ENCODE results near the gene DYRK1A.

The DYRK1A gene

DNA sequence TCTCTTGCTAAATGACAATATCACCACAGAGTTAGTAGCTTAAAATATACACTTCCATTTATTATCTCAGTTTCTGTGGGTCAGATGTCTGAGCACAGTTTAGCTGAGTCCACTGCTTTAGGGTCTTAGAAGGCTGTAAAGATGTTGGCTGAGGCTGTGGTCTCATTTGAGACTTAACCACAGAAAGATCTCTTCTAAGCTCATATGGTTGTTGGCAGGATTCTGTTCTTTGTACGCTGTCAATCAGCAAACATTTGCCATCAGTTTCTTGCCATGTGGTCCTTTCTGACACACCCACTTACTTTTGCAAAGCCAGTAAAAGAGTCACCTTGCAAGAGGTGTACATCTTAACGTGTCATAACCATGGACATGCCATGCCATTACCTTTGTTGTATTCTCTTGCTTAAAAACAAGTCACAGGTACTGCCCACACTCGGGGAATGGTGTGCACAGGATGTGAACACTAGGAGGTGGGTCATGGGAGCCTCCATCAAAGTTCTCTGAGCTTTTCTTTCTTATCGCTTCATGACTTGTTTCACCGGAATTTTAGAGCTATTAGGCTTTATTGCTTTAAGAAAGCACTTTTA lies 18.7 kb downstream of the DYRK1A start:
- DNase-seq (ENCODE audit: low spot score): no peak

DNA sequence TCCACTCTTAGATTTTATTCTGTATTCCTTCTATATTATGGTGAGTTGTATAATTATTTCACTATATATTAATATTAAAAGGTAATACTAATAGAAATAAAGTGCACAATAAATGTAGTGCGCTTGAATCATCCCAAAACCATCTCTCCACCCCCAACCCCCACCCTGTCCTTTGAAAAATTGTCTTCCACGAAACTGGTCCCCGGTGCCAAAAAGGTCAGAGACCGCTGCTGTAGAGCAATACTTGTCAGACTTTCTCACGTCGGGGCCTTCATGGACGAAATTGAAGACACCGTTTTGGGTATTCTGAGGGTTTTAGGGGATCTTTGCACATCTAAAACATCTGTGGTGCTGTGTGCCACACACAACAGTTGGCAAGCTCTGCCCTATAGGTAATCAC lies 19.6 kb downstream of the DYRK1A start:
- no peak for DNase-seq (ENCODE audit: low spot score)

DNA sequence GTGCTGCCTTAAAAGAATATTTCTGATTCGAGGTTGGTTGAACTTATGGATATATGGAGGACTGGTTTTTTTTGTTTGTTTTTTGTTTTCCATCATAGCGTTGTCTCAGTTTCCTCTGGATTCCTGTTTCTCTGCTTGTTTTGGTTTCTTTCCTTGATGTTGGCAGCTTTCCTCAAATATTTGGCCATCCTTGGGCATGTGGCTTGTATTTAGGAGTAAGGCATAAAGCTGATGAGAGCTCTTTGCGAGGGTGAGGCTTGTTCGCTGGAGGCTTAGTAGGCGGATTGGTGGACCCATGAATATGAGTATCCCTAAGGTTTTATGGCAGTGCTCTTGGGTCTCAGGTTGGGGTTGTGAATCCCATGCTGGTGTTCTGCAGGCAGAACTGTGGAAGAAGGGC lies 22.9 kb downstream of the DYRK1A start:
- no peak for DNase-seq (ENCODE audit: low spot score)

DNA sequence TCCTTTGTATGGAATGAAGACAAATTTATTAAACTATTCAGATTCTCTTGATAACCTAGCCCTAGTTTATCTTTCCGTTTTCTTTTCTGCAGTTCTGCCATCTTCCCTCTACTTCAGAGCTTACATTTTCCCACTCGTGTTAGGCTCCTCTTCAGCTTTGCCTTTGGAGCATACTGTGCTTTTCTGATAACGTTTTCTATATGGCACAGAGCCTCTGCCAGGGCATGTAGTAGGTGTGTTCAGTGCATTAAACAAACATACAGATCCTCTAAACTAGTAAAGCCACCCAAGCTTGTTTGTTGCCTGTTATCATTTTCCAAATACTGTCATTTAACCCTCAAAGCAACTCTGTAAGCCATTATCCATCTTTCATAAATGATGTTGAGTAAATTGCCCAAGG lies 25.1 kb downstream of the DYRK1A start:
- DNase-seq (ENCODE audit: low spot score): no peak

DNA sequence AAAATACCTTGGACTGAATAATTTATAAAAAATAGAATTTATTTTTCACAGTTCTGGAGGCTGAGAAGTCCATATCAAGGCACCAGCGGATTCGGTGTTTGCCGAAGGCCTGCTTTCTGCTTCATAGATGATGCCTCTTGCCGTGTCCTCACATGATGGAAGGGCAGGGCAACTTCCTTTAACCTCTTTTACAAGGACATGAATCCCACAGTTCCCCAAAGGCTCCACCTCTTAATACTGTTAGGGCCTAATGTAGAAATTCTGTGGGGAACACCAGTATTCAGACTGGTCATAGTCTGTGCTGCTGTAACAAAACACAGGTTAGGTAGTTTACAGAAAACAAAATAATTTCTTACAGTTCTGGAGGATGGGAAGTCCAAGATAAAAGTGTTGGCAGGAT lies 25.9 kb downstream of the DYRK1A start:
- no peak for DNase-seq (ENCODE audit: low spot score)

DNA sequence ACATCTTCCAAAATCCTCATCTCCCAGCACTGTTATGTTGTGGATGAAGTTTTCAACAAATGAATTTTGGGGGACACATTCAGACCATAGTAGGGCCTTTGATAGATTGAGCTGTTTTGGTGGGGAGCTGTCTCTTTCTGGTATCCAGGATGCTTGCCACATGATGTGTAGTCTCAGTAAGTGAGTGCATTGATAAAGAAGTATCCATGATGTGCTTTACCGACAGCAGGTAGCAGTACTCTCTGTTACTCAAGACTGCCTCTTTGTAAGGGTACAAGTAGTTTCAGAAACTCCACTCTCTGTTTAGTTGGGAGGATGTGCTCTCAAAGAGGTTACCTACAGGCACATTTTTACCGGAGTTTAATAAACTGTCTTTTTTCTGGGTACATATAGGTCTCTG lies 26.5 kb downstream of the DYRK1A start:
- DNase-seq (ENCODE audit: low spot score): no peak

DNA sequence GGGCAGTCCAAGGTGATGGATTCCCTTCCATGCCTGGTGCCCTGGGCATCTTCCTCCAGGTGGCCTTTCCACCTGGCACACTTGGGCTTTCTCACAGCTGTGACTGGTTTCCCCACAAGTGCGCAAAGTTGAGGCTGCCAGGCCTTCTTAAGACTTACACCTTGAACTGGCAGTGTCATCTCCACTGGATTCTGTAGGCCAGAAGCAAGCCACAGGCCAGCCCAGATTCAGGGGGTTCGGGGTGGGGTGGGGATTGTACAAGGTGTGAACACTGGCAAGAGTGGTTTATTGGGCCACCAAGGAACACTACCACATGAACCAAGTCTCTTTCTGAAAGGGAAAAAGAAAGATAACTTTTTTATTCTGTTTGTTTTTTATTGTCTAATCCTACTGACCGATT lies 27.2 kb downstream of the DYRK1A start:
- DNase-seq (ENCODE audit: low spot score): no peak

DNA sequence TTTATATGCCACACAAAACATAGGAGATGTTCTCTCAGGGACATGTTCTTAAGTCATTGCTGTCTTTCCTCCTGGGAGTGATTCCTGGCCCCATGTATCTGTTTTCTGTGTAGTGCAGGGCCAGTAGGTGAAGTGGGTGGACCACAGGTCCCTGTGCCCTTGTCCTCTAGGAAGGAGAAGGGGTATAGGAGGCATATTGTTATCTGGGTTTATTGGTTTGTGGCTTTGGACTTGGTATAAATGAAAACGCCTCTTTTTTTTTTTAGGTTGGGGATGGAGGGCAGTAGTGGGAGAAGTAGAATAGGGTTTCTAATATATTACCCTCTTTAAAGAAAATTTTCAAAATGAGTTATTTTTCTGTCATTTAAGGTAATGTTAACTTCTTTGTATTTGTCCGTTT lies 29.4 kb downstream of the DYRK1A start:
- no peak for DNase-seq (ENCODE audit: low spot score)

DNA sequence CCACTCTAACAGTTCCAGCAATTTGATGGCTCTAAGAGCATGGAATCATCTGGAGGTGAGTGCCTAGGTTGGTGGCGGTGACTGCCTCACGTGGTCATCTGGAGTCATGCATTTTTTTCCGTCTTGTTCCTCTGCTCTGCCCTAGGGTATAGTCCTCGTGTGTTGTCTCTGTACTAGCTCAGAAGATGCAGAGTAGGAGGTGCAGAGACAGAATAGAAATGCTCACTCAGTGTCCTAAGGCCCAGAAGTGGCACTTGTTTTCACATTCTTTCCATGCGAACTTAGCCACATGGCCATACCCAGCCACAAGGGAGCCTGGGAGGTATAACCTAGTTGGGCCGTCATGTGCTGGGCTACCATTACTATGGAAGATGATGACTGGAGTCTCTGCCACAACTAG lies 30.3 kb downstream of the DYRK1A start:
- no peak for DNase-seq (ENCODE audit: low spot score)

DNA sequence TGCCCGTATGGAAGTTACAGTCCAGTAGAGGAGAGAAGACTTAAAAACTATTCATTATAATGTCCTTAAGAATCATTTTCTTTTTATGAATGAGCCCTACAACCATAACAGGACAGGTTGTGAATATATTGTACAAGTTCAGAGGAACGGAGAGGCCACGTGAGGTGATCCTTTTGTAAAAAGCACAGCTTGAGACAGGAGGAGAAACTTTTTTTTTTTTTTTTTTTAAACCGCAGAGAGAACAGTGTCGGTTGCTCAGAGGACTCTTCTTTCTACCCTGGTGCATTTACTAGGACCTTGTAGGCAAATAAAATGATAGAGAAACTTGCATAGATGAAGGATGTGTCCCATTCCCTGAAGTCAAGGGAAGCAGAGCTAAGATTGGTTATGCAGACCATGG lies 32.1 kb downstream of the DYRK1A start:
- no peak for DNase-seq (ENCODE audit: low spot score)

DNA sequence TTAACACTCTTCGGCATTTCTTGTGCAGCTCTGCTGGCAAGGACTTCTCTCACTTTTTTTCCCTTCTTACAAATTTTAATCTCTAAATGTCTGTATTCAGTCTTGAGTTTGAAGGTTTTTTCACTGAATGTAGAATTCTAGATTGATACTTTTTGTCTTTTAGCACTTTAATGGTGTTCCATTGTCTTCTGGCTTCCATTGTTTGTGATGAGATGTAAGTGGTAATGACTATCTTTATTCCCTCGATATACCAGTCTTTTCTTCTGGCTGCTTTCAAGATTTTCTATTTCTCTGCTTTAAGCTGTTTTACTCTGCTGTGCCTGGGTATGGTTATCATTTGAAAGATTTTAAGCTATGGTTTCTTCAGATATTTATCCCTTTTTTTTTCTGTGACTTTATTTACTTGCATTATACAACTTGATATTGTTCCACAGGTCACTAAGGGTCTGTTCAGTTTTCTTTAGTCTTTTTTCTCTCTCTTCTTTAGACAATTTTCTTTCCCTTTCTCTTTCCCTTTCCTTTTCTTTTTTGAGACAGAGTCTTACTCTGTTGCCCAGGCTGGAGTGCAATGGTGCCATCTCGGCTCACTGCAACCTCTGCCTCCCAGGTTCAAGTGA lies 35.8 kb downstream of the DYRK1A start:
- no peak for DNase-seq (ENCODE audit: low spot score)

DNA sequence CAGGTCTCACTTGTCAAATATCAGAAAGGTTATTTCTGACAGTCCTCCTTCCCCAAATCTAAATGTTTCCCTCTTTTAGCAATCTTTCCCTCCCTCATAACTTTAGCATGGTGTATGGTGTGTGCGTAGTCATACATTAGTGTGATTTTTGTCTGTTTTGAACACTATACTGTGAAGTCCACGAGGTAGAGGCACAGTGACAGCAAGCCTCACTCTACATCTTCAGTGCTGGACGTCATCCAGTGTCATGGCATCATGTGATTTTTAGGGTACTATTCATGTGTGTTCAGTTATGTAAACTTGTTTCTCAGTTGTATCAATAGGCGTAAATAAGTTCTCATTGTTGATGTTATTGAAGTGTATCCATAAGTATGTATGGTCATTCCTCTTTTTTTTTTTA lies 39.1 kb downstream of the DYRK1A start:
- DNase-seq (ENCODE audit: low spot score): no peak

DNA sequence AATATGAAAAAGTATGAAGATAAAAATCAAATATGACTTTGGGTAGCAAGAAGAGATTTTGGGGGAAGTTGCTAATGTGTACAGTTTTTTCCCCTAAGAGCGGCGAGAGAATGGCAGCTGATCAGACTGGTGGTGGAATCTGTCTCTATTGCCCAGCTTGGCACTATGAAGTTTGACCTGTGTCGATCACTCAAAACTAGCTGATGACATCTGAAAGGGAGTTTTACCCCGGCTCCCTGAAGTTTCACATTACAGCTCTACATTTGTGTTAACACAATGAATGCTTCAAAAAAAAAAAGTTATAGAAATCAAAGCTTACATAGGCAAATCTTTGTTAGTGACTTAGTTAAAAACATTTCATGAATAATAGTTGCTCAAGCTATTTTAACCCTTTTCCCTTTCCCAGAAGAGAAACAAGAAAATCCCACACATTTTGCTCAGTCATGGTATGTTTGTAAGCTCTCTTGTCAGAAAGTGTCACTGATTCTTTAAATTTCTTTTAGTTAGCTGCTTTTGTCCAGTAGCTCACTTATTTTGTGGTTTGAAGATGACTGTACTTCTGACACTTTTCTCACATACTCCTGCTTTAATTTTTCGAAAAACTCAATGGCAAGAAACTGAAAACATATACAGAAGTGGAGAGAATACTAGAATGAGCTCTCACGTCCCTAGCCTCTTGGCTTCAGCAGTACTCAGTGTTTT lies 41.3 kb downstream of the DYRK1A start:
- DNase-seq (ENCODE audit: low spot score): no peak

DNA sequence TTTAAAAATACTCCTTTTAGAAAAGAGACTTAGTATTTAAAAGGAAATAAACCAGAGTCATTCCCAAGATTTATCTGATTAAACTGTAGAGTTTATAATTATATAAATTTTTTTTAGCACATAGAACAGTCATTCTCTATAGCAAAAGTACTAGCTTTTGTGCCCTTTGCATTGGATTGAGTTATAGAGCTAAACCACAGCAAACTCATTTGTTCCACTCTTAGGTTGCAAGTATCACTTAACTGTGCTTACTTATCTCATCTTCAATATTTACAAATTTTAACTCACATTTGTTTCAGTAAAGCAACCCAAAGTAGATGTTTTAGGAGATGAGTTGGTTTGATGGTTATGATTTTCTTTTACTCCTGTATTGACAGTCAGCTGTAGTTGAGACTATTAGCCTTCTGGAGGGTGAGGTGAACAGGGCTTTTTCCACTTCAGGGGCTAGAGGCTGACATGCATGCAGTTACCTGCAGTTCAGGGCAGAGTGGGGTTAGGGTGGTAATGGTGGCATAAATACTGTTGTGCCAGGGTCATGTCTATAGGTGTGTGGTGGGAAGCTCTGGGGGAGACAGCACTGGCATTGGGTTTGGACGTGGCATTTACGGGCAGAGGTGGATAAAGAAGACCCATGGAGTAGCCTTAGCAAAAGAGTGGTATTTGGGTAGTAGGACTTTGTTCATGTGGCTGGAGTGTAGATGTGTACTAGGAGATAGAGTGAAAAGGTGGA lies 42.1 kb downstream of the DYRK1A start:
- no peak for DNase-seq (ENCODE audit: low spot score)

DNA sequence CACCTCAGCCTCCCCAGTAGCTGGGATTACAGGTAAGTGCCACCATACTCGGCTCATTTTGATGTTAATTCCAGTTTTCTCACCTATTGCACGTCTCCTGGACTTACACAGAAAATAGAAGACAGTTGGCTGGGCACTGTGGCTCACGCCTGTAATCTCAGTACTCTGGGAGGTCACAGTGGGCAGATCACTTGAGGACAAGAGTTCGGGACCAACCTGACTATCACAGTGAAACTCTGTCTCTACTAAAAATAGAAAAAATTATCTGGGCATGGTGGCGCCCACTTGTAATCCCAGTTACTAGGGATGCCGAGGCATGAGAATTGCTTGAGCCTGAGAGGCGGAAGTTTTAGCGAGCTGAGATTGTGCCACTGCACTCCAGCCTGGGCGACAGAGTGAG lies 44.1 kb downstream of the DYRK1A start:
- no peak for DNase-seq (ENCODE audit: low spot score)

DNA sequence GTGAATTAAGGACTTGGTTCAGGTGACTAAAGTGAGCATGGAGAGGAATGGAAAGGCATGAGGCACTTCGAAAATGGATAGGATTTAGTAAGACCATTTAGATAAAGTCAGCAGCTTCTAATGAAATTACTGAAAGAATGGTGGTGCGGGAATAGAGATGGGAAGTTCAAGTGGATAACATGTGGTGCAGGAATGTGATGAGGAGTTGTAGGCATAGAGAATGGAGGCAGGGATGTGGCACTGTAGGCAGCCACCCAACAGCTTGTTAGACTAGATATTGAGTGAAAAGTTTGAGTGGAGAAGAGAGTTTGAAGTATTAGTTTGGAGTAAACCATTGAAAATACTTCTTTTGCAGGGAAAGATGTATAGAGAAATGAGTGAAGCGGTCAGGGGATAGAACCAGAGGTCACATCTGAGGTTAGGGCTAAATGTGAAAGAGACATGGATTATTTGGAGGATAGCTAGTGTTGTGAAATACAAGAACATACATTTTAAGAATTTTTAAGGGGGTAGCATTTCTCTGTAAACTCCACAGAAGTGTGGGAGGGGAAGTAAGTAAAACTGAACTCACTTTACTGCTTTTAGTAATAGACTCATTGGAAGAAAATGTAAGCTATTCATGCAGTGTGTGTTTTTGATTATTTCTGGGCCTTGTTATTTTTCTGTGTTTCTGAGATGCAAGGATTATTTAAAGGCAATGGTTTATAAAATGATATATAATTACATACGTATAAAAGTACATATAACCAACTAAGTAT lies 46.2 kb downstream of the DYRK1A start:
- DNase-seq (ENCODE audit: low spot score): no peak

DNA sequence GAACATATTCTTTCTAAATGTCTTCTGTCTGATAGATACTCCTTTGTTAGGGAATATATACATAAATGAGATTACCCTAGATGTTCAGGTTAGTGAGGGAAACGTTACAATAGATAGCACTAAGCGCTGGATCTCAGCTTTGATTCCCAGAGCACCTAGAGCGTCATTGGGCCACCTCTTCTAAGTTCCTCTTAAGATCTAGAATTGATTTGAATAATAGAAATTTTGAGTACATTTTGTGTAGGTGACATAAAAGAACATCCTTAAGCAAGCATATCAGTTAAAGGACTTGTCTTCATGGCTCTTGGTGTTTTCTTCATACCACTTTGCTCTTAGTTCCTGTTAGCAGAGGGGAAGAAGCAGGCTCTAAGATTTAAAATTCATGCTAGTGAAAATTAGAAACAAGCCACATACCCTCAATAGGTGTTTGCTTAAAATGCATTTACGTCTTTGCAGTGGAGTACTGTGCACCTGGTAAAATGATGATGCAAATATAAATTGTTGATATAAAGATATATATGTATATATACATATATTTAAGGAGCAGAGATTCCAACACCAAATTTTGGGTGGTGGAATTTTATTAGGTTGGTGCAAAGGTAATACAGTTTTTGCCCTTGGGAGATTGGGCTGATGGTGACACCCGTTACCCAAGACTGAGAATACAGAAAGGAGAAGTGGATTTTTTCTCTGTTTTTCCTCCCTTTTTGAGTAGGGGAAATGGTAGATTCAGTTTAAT lies 47.1 kb downstream of the DYRK1A start:
- no peak for DNase-seq (ENCODE audit: low spot score)

DNA sequence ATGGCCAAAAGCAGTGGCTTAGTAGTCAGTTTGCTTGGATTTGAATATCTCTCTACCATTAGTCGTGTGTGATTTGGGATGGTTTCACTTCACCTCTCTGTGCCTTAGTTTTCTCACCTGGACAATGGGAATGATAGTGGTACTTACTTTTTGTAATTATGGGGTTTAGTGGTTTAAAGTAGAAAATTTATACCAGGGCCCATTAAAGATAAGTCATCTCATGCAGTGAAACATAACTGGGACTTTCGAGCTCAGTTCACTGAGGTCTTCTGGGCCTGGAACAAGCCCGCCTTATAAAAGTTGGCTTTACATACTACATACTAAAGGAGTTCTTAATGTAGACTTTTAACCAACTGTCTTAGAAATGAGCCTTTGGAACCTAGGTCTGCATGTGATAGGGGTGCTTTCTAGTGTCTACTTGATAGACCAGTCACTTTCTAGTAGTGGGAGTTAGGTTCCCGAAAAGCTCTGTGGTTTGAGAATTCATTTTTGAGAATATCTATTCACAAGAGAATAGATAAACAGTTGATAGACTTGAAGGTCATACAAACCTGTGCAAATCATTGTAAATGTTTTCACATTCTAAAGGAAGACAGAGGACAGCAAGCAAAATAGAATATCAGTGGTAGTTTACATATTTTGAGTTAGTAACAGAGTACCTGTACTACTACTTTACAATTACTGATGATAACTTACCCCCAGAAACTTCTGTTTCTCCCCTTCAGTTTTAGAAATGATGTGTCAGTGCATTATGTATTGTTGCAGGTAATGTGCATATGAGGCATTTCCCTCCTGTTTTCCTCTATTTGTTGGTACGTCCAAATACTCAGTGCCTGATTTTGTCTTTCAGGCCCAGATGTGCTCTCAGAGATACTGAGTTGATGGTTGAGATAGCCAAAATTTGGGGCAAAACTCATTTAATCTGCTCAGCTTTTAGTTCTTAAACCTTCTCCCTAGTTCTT lies 48.0 kb downstream of the DYRK1A start:
- no peak for DNase-seq (ENCODE audit: low spot score)

DNA sequence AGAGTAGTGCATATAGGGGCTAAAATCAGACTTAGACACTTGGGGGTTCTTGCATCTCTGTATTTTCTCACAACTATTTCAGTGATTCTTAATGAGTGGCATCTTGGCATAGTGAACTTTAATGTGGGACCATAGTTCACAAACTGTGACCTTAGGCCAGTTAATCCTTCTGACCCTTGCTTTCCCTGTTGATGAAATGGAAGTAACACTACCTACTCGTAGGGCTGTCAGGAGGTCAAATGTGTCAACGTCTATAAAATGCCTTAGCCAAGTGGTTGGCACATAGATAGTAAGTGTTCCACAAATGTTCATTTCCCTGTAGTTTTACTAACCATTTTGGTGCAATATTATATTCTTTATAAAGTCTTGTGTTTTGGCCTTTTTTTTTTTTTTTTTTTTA lies 49.4 kb downstream of the DYRK1A start:
- no peak for DNase-seq (ENCODE audit: low spot score)

DNA sequence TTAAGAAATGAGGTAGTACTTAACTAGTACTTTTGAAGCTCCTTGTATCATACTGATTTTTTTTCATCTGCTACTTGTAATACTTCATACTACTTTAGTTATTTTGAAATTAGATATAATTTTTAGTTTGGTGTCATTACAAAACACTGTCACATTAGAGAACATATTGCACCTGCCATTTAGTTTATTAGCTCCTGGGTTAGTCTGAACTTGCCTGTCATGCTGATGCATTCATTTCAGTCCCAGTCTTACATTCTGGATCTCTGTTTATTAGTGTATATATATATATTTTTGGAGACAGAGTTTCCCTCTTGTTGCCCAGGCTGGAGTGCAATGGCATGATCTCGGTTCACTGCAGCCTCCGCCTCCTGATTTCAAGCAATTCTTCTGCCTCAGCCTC lies 50.3 kb downstream of the DYRK1A start:
- DNase-seq (ENCODE audit: low spot score): no peak

All from kidney capillary endothelial cell (primary cell).